Esophagus muscularis mucosa (tissue), 4 donors: ENCODE measurements around the gene FNIP2.

Source experiments
- CTCF ChIP-seq, 3 experiments: fragments of 200-600 bp in 2 of 3; fragments of 450-650 bp in 1 of 3; sonication (generic) in 2 of 3; IDR thresholded peaks; one replicate each; pipeline ENCODE4 v1.5.1; 2017 to 2019; ENCODE audit warnings: antibody characterized with exemption in 3 of 3, mild to moderate bottlenecking in 2 of 3, moderate library complexity in 1 of 3
- EP300 ChIP-seq: sonication (generic); formaldehyde crosslinking; IDR thresholded peaks from one replicate; pipeline ENCODE4 v1.6.1; 2017; ENCODE audit warnings: antibody characterized with exemption
- POLR2A ChIP-seq: fragments of 450-650 bp; IDR thresholded peaks from one replicate; pipeline ENCODE4 v1.6.1; 2017; ENCODE audit warnings: antibody characterized with exemption, moderate library complexity, mild to moderate bottlenecking, low read depth
- POLR2AphosphoS5 ChIP-seq, 2 donors: sonication (generic); formaldehyde crosslinking; IDR thresholded peaks; one replicate each; pipeline ENCODE4 v1.6.1; 2017; ENCODE audit warnings: antibody characterized with exemption in 2 of 2

GRCh38 chr4:158789853-158790252, 21.0 kb downstream of the FNIP2 start:
- TF ChIP-seq CTCF (IDR thresholded peaks at IDR 0.05) (no peak), POLR2A (no peak), EP300 (no peak), POLR2AphosphoS5 (IDR thresholded peaks at IDR 0.05) (no peak)
